Left lung (tissue), 10 donors: ENCODE measurements around the gene ZNF423. TPM values are rescaled to one million over a fixed set of nuclear protein-coding genes. Genes with fewer than 3 reads are reported as not detected.
"Not testable (repeated sequence)": the region's sequence is repeated elsewhere in the genome, so short reads cannot be mapped to it uniquely, and the experiment has no call there.

Experiments
- ATAC-seq: fragments of 200-7000 bp; cut with Tn5 transposase; one replicate; pipeline ENCODE4 v1.9.1; 2020; ENCODE audit warnings: moderate library complexity
- DNase-seq, 4 donors: peaks; one replicate each; pipeline ENCODE4 v3.0.0-alpha.2; 2013 to 2020
- H3K27ac ChIP-seq, 2 donors: fragments of 200-600 bp; sonication (generic) in 1 of 2; one replicate each; pipeline versions ENCODE4 v1.5.0 to v1.8.0; 2020 to 2021
- H3K27me3 ChIP-seq, 2 donors: fragments of 200-600 bp; sonication (generic) in 1 of 2; one replicate each; pipeline versions ENCODE4 v1.5.0 to v1.8.0; 2020 to 2021
- H3K36me3 ChIP-seq, 2 donors: fragments of 200-600 bp; sonication (generic) in 1 of 2; one replicate each; pipeline versions ENCODE4 v1.5.0 to v1.8.0; 2020 to 2021
- H3K4me1 ChIP-seq, 2 donors: fragments of 200-600 bp; one replicate each; pipeline ENCODE4 v1.8.0; 2021
- H3K4me3 ChIP-seq, 2 donors: fragments of 200-600 bp; sonication (generic) in 1 of 2; one replicate each; pipeline versions ENCODE4 v1.5.0 to v1.8.0; 2020 to 2021; ENCODE audit warnings: mild to moderate bottlenecking in 1 of 2
- H3K9me3 ChIP-seq, 2 donors: fragments of 200-600 bp; sonication (generic) in 1 of 2; one replicate each; pipeline versions ENCODE4 v1.5.0 to v1.8.0; 2020 to 2021
- CTCF ChIP-seq, 2 donors: fragments of 200-600 bp; sonication (generic) in 1 of 2; IDR thresholded peaks; one replicate each; pipeline versions ENCODE4 v1.5.0 to v1.8.0; 2021; ENCODE audit warnings: antibody characterized with exemption in 2 of 2
- intact Hi-C, 2 donors: fragments of 100-400 bp; cut with DNase I; formaldehyde crosslinking; loops; one replicate each; pipeline versions ENCODE4 v1.11.2 to v1.14.2; 2022
- polyA plus RNA-seq, 6 donors: library from polyadenylated mRNA; unstranded; fragments of 120-200 nt; gene quantifications; one replicate each; pipeline ENCODE4 v1.2.1, GENCODE V29; 2013; ENCODE audit not compliant: insufficient read length in 6 of 6
- total RNA-seq, 2 donors: library from RNA; stranded (reverse); fragmentation: NEBNext Ultra II Directional; extraction: Animal tissue kit (Norgen Biotek cat#: 25700); gene quantifications; one replicate each; pipeline ENCODE4 v1.2.1, GENCODE V29; 2021
- donor health status: DM: no; HTN: yes; CAD: no.
- donor health status: DM: no; HTN: no; CAD: no.

ZNF423 gene
- total and polyA plus RNA-seq, 8 donors, result 7.8 to 30.5 (median 26.6) TPM

- H3K36me3 ChIP-seq, result no peaks in the 10 kb centered on the region
- no peaks in the 10 kb centered on the region for H3K4me1 ChIP-seq
- H3K27me3 ChIP-seq, result peaks cover 0 to 7% of the 10 kb centered on the region in 2 donors
- no peak overlapping the region for H3K27ac ChIP-seq
- intact Hi-C loops, result no loop called here
- H3K4me3 ChIP-seq, result no peak overlapping the region
- H3K9me3 ChIP-seq, result no peaks in the 10 kb centered on the region
- DNase-seq, result no peak
- TF ChIP-seq CTCF (IDR thresholded peaks at IDR 0.05), result no peak
- ATAC-seq, result no peak
Measured at GRCh38 chr16:49687476-49688002, 168.4 kb downstream of the ZNF423 start.

- TF ChIP-seq CTCF (IDR thresholded peaks at IDR 0.05), result no peak
- Histone ChIP-seq H3K4me1 (no peaks in the 10 kb centered on the region), H3K27me3 (peaks cover 0 to 7% of the 10 kb centered on the region in 2 donors), H3K27ac (no peak overlapping the region), H3K36me3 (no peaks in the 10 kb centered on the region), H3K4me3 (no peak overlapping the region), H3K9me3 (peaks cover 0 to 10% of the 10 kb centered on the region in 2 donors)
- ATAC-seq (no peak), DNase-seq (peak in 1 of 4 donors; percentile 67)
- intact Hi-C loops, result no loop called here
Measured at GRCh38 chr16:49684696-49685095, 171.2 kb downstream of the ZNF423 start.

GRCh38 chr16:49682577-49683165, 173.2 kb downstream of the ZNF423 start:
- Histone ChIP-seq H3K36me3 (no peaks in the 10 kb centered on the region), H3K4me1 (no peaks in the 10 kb centered on the region), H3K4me3 (no peak overlapping the region), H3K27ac (no peak overlapping the region), H3K9me3 (peaks cover 0 to 12% of the 10 kb centered on the region in 2 donors), H3K27me3 (peaks cover 0 to 2% of the 10 kb centered on the region in 2 donors)
- DNase-seq (peak in 1 of 4 donors; percentile 65), ATAC-seq (no peak)
- intact Hi-C loops, result no loop called here
- TF ChIP-seq CTCF (IDR thresholded peaks at IDR 0.05), result no peak

GRCh38 chr16:49681217-49681883, 174.6 kb downstream of the ZNF423 start:
- ATAC-seq (no peak), DNase-seq (peak in 1 of 4 donors; percentile 47)
- intact Hi-C loops, result no loop called here
- Histone ChIP-seq H3K9me3 (peaks cover 0 to 12% of the 10 kb centered on the region in 2 donors), H3K27me3 (no peaks in the 10 kb centered on the region), H3K27ac (no peak overlapping the region), H3K4me1 (no peaks in the 10 kb centered on the region), H3K36me3 (no peaks in the 10 kb centered on the region), H3K4me3 (no peak overlapping the region)
- TF ChIP-seq CTCF (IDR thresholded peaks at IDR 0.05), result no peak

GRCh38 chr16:49679095-49679494, 176.8 kb downstream of the ZNF423 start:
- H3K9me3 ChIP-seq, result peaks cover 0 to 12% of the 10 kb centered on the region in 2 donors
- H3K36me3 ChIP-seq, result no peaks in the 10 kb centered on the region
- H3K4me3 ChIP-seq, result no peak overlapping the region
- intact Hi-C loops, result no loop called here
- H3K27me3 ChIP-seq, result no peaks in the 10 kb centered on the region
- ATAC-seq (no peak), DNase-seq (peak in 1 of 4 donors; percentile 65)
- no peak for TF ChIP-seq CTCF (IDR thresholded peaks at IDR 0.05)
- H3K27ac ChIP-seq, result no peak overlapping the region
- H3K4me1 ChIP-seq, result no peaks in the 10 kb centered on the region

- not testable (repeated sequence) for ATAC-seq, H3K27ac ChIP-seq
- peak in 1 of 4 donors; percentile 13 for DNase-seq
Measured at GRCh38 chr16:49677661-49678060, 178.3 kb downstream of the ZNF423 start.

More at GRCh38 chr16:49677661-49678060, 178.3 kb downstream of the ZNF423 start:
- H3K4me1 ChIP-seq, H3K36me3 ChIP-seq, H3K4me3 ChIP-seq, intact Hi-C loops, H3K27me3 ChIP-seq: not testable (repeated sequence)
- peaks cover 0 to 12% of the 10 kb centered on the region in 2 donors for H3K9me3 ChIP-seq
